ENCODE measurements around the gene GASK1A.

GRCh38 chr3:43028678-43029490 is 49.8 kb downstream of the GASK1A start:
- no peak for TF ChIP-seq CTCF (conservative IDR thresholded peaks at IDR 0.05; ENCODE audit: low read depth, low read length)
- TF ChIP-seq NFE2L2 (IDR thresholded peaks at IDR 0.05; ENCODE audit: low read depth, low read length), result no peak
- TF ChIP-seq CEBPB (IDR thresholded peaks at IDR 0.05; ENCODE audit: low read depth, low read length), result no peak
- TF ChIP-seq USF2 (IDR thresholded peaks at IDR 0.05; ENCODE audit: low read depth, low read length), result no peak
- no peak for TF ChIP-seq POLR2A (IDR thresholded peaks at IDR 0.05; ENCODE audit: low read depth, low read length)
- no peak for TF ChIP-seq RCOR1 (IDR thresholded peaks at IDR 0.05; ENCODE audit: insufficient replicate concordance, low read length)
- TF ChIP-seq MXI1 (IDR thresholded peaks at IDR 0.05; ENCODE audit: borderline replicate concordance, low read depth, low read length), result no peak
- no peak for TF ChIP-seq CHD1 (IDR thresholded peaks at IDR 0.05; ENCODE audit: low read depth, low read length)
- no peak for TF ChIP-seq ELK1 (IDR thresholded peaks at IDR 0.05; ENCODE audit: borderline replicate concordance, low read depth, low read length)
- no peak for TF ChIP-seq SMC3 (IDR thresholded peaks at IDR 0.05; ENCODE audit: low read depth, low read length)
- no peak for TF ChIP-seq MAZ (IDR thresholded peaks at IDR 0.05; ENCODE audit: borderline replicate concordance, low read depth, low read length)
- no peak for TF ChIP-seq FOS (IDR thresholded peaks at IDR 0.05; ENCODE audit: low read depth, low read length)
- no peak for TF ChIP-seq RAD21 (IDR thresholded peaks at IDR 0.05; ENCODE audit: low read length)

Measured in IMR-90 (cell line).